OCI-LY1 (cell line): ENCODE data around the gene COL23A1.

Experiments
- EZH2 ChIP-seq: fragments of 200-600 bp; sonication (generic), shearing (Covaris generic); IDR thresholded peaks from 2 replicates; pipeline ENCODE4 v1.8.0; 2017; ENCODE audit warnings: borderline replicate concordance, mixed run types, mild to moderate bottlenecking, antibody characterized with exemption, low read length, moderate library complexity, mixed read lengths
- TF ChIP-seq, protein P1 (sequence below): fragments of 200-600 bp; sonication (generic), shearing (Covaris generic); IDR thresholded peaks from 2 replicates; pipeline ENCODE4 v1.5.1; 2017; ENCODE audit warnings: mild to moderate bottlenecking, antibody characterized with exemption, low read length, moderate library complexity, mixed read lengths

DNA sequence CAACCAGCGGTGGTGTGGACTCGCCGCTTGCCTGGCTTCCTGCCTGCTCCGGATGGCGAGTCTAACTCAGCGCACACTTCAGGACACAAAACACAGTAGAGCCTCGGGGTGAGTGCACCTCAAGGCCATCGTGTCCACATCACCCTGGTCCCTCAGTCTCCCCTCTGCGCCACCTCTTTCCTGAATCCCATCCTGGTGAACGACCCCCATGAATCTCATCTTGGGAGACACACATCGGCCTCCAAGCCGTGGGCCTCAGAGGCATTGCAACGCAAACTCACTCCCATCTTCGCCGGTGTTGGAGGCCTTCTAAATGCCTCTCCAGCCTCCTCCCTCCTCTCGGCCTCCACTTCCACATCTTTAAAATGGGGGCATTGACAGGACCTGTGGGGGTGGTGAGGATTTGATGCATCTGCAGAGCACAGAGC is 124.3 kb downstream of the COL23A1 start:
- TF ChIP-seq, protein P1, sequence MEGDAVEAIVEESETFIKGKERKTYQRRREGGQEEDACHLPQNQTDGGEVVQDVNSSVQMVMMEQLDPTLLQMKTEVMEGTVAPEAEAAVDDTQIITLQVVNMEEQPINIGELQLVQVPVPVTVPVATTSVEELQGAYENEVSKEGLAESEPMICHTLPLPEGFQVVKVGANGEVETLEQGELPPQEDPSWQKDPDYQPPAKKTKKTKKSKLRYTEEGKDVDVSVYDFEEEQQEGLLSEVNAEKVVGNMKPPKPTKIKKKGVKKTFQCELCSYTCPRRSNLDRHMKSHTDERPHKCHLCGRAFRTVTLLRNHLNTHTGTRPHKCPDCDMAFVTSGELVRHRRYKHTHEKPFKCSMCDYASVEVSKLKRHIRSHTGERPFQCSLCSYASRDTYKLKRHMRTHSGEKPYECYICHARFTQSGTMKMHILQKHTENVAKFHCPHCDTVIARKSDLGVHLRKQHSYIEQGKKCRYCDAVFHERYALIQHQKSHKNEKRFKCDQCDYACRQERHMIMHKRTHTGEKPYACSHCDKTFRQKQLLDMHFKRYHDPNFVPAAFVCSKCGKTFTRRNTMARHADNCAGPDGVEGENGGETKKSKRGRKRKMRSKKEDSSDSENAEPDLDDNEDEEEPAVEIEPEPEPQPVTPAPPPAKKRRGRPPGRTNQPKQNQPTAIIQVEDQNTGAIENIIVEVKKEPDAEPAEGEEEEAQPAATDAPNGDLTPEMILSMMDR: no peak
- TF ChIP-seq EZH2: no peak
